ENCODE results near the gene GJB2.

DNA sequence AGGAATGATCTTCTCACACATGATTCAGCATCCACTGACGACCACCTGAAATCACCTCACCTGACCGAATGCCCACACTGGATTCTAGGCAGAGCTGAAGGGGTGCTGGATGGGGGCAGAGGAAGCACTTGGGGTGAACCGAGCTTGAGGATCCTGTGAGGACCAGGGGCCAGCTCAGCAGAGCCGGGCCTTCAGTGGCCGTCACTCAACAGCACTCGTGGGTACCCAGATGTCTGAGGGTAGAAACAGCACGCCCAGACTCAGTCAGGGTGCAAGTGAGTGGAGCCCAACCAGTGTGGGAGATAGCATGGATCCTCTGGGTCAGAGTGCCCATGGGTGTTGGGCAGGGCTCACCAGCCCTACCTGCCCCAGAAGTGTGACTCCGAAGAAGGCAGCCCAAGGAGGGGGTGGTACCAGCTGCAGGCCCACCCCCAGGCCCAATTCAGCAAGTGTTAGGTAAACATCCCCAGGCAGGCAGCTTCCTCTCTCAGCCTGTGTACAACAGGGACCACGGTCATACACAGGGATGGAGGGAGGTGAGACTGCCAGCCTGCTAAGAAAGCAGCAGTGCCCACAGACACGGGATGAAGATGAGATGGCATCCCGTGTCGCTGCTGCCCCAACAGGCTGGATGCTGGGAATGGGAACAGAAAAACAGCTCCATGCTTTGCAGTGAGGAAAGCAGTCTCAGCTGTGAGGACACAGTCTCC is 48.4 kb downstream of the GJB2 start:
- TF ChIP-seq CTCF (conservative IDR thresholded peaks at IDR 0.05; ENCODE audit: low read depth, low read length) (no peak), EZH2 (IDR thresholded peaks at IDR 0.05; ENCODE audit: low read length, unreplicated experiment) (no peak), EZH2phosphoT487 (IDR thresholded peaks at IDR 0.05; ENCODE audit: borderline replicate concordance, low read length) (no peak)

All from PC-3 (cell line).